ENCODE data around the gene SCYL3. TPM values are rescaled to one million over a fixed set of nuclear protein-coding genes. Genes with fewer than 3 reads are reported as not detected.
"Not testable (repeated sequence)": the region's sequence is repeated elsewhere in the genome, so short reads cannot be mapped to it uniquely, and the experiment has no call there.

The SCYL3 gene
- polyA plus RNA-seq, 1 experiment, result 6.1 TPM

GRCh38 chr1:169869426-169869825, 24.3 kb downstream of the SCYL3 start:
- CTCF ChIA-PET, result interaction anchor here (0.8 kb wide), 1 partner anchor 157 kb away, joined by 4 read pairs; no protein-coding TSS in a partner anchor
- DNase-seq (ENCODE audit: low read depth), result no peak
- no peak for TF ChIP-seq CTCF (IDR thresholded peaks at IDR 0.05; ENCODE audit: insufficient read depth, low read depth, low read length)
- Histone ChIP-seq H3K27me3 (ENCODE audit: control insufficient read depth, insufficient read depth, low read length) (no peaks in the 10 kb centered on the region), H3K36me3 (ENCODE audit: control insufficient read depth, insufficient read depth, low read length) (peaks cover 17% of the 10 kb centered on the region), H3K4me3 (ENCODE audit: low read depth, low read length) (no peak overlapping the region)
- POLR2A ChIA-PET, result no interaction called here

GRCh38 chr1:169868978-169869377, 24.7 kb downstream of the SCYL3 start:
- Histone ChIP-seq H3K4me3 (ENCODE audit: low read depth, low read length) (no peak overlapping the region), H3K36me3 (ENCODE audit: control insufficient read depth, insufficient read depth, low read length) (peaks cover 19% of the 10 kb centered on the region), H3K27me3 (ENCODE audit: control insufficient read depth, insufficient read depth, low read length) (no peaks in the 10 kb centered on the region)
- ChIA-PET POLR2A (no interaction called here), CTCF (interaction anchor here (0.8 kb wide), 1 partner anchor 157 kb away, joined by 4 read pairs; no protein-coding TSS in a partner anchor)
- no peak for DNase-seq (ENCODE audit: low read depth)
- no peak for TF ChIP-seq CTCF (IDR thresholded peaks at IDR 0.05; ENCODE audit: insufficient read depth, low read depth, low read length)

- TF ChIP-seq CTCF (IDR thresholded peaks at IDR 0.05; ENCODE audit: insufficient read depth, low read depth, low read length), result no peak
- POLR2A ChIA-PET, result no interaction called here
- no peak overlapping the region for H3K4me3 ChIP-seq (ENCODE audit: low read depth, low read length)
- CTCF ChIA-PET, result no interaction called here
- H3K36me3 ChIP-seq (ENCODE audit: control insufficient read depth, insufficient read depth, low read length), result peaks cover 17% of the 10 kb centered on the region
- no peak for DNase-seq (ENCODE audit: low read depth)
- no peaks in the 10 kb centered on the region for H3K27me3 ChIP-seq (ENCODE audit: control insufficient read depth, insufficient read depth, low read length)
Observed at GRCh38 chr1:169867012-169867675, 26.6 kb downstream of the SCYL3 start.

GRCh38 chr1:169866577-169866976, 27.1 kb downstream of the SCYL3 start:
- ChIA-PET CTCF (no interaction called here), POLR2A (no interaction called here)
- TF ChIP-seq CTCF (IDR thresholded peaks at IDR 0.05; ENCODE audit: insufficient read depth, low read depth, low read length), result no peak
- H3K27me3 ChIP-seq (ENCODE audit: control insufficient read depth, insufficient read depth, low read length), result no peaks in the 10 kb centered on the region
- no peak for DNase-seq (ENCODE audit: low read depth)
- no peak overlapping the region for H3K4me3 ChIP-seq (ENCODE audit: low read depth, low read length)
- H3K36me3 ChIP-seq (ENCODE audit: control insufficient read depth, insufficient read depth, low read length), result peaks cover 17% of the 10 kb centered on the region

GRCh38 chr1:169864531-169864930, 29.2 kb downstream of the SCYL3 start:
- CTCF ChIA-PET, result interaction anchor here (0.5 to 1.4 kb wide), 4 partner anchors 11 to 48 kb away, joined by 3 to 5 read pairs (median 3); no protein-coding TSS in a partner anchor
- POLR2A ChIA-PET; H3K4me3 ChIP-seq (ENCODE audit: low read depth, low read length); DNase-seq (ENCODE audit: low read depth); H3K27me3 ChIP-seq (ENCODE audit: control insufficient read depth, insufficient read depth, low read length): not testable (repeated sequence)
- peaks cover 20% of the 10 kb centered on the region for H3K36me3 ChIP-seq (ENCODE audit: control insufficient read depth, insufficient read depth, low read length)

GRCh38 chr1:169860750-169861149, 32.9 kb downstream of the SCYL3 start:
- H3K27me3 ChIP-seq (ENCODE audit: control insufficient read depth, insufficient read depth, low read length), result no peaks in the 10 kb centered on the region
- POLR2A ChIA-PET, result no interaction called here
- CTCF ChIA-PET, result no interaction called here
- peaks cover 15% of the 10 kb centered on the region for H3K36me3 ChIP-seq (ENCODE audit: control insufficient read depth, insufficient read depth, low read length)
- no peak for DNase-seq (ENCODE audit: low read depth)
- no peak for TF ChIP-seq CTCF (IDR thresholded peaks at IDR 0.05; ENCODE audit: insufficient read depth, low read depth, low read length)
- no peak overlapping the region for H3K4me3 ChIP-seq (ENCODE audit: low read depth, low read length)
